CD4-positive, alpha-beta T cell treated with Interleukin-21 for 1 hour (primary cell): ENCODE results near the gene TAOK3.
"Not testable (repeated sequence)": the region's sequence is repeated elsewhere in the genome, so short reads cannot be mapped to it uniquely, and the experiment has no call there.

Experiments
- DNase-seq: peaks from one replicate; pipeline ENCODE4 v3.0.0-alpha.2; 2020

The TAOK3 gene

GRCh38 chr12:118372541-118373495 lies at the start of gene TAOK3:
Gene TAOK3, minus strand, starts transcription at chr12:118372907. Its CDS starts 117,340 bp downstream, at chr12:118255567.
- DNase-seq, result peak; percentile 99

- DNase-seq, result no peak
These were observed 48.0 kb upstream of the TAOK3 start for GRCh38 chr12:118420673-118421072.

GRCh38 chr12:118418385-118419057 lies 45.8 kb upstream of the TAOK3 start:
- no peak for DNase-seq

GRCh38 chr12:118417942-118418341 lies 45.2 kb upstream of the TAOK3 start:
- DNase-seq, result no peak

- DNase-seq, result no peak
These were observed 37.1 kb upstream of the TAOK3 start for GRCh38 chr12:118409834-118410233.

- not testable (repeated sequence) for DNase-seq
These were observed 35.5 kb upstream of the TAOK3 start for GRCh38 chr12:118408241-118408640.

GRCh38 chr12:118404876-118405521 lies 32.3 kb upstream of the TAOK3 start:
- DNase-seq, result peak; percentile 44

- no peak for DNase-seq
These were observed 29.5 kb upstream of the TAOK3 start for GRCh38 chr12:118402251-118402650.

- DNase-seq, result no peak
These were observed 26.2 kb upstream of the TAOK3 start for GRCh38 chr12:118398940-118399339.

GRCh38 chr12:118398524-118398923 lies 25.8 kb upstream of the TAOK3 start:
- DNase-seq, result no peak

- no peak for DNase-seq
These were observed 25.2 kb upstream of the TAOK3 start for GRCh38 chr12:118397708-118398440.

- DNase-seq, result no peak
These were observed 19.1 kb upstream of the TAOK3 start for GRCh38 chr12:118391836-118392235.

GRCh38 chr12:118391424-118391823 lies 18.7 kb upstream of the TAOK3 start:
- DNase-seq, result no peak

GRCh38 chr12:118377884-118378470 lies 5.3 kb upstream of the TAOK3 start:
- DNase-seq, result peak; percentile 82

- DNase-seq, result peak; percentile 19
These were observed 4.5 kb upstream of the TAOK3 start for GRCh38 chr12:118377021-118377883.

GRCh38 chr12:118376089-118377020 lies 3.6 kb upstream of the TAOK3 start, which contains the start of gene SUDS3:
Gene SUDS3, plus strand, starts transcription at chr12:118376555. Its CDS starts 137 bp downstream, at chr12:118376692.
- DNase-seq, result peak; percentile 93

GRCh38 chr12:118375348-118375747 lies 2.6 kb upstream of the TAOK3 start:
- DNase-seq, result no peak

- no peak for DNase-seq
These were observed 2.2 kb upstream of the TAOK3 start for GRCh38 chr12:118374909-118375308.

GRCh38 chr12:118374126-118374725 lies 1.5 kb upstream of the TAOK3 start:
- DNase-seq, result no peak

GRCh38 chr12:118373616-118374015 lies 909 bp upstream of the TAOK3 start:
- DNase-seq, result no peak
